ENCODE data around the gene B4GALT5. TPM values are rescaled to one million over a fixed set of nuclear protein-coding genes. Genes with fewer than 3 reads are reported as not detected.
"Not testable (repeated sequence)": the region's sequence is repeated elsewhere in the genome, so short reads cannot be mapped to it uniquely, and the experiment has no call there.

The B4GALT5 gene
- total and polyA plus RNA-seq, 7 donors, result 17.1 to 46.0 (median 21.4) TPM

DNA sequence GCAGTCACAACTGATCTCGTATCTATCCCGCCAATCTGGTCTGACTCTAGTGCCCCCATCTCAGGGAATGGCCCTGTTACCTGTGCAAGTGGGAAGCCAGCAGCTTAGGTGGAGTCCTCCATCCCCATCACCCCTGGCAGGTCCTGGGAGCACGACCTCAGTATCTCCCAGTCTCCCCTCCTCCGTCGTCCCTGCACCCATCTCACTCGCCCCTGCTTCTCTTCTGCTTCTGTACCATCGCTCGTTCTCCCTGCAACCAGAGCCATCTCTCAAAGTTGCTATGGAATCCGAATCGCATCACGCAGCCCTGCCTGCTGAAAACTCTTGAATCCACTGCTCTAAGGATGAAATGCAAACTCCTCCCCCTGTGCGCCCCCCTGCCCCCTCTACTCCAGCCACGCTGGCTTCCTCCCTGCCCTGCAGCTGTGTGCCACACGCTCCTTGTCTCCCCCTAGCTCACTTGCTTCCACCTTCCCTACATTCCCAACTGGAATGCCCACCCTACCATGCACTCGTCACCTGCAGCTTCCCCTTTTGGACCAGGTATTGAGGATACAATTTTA lies 81.7 kb downstream of the B4GALT5 start:
- no peaks in the 10 kb centered on the region for H3K27me3 ChIP-seq
- 90 to 93% methylated on average over 15 of the region's 15 CpGs for WGBS, 2 donors
- H3K9me3 ChIP-seq, result no peaks in the 10 kb centered on the region
- H3K4me3 ChIP-seq, result no peak overlapping the region
- TF ChIP-seq POLR2AphosphoS5 (IDR thresholded peaks at IDR 0.05), result no peak
- TF ChIP-seq EP300 (IDR thresholded peaks at IDR 0.05), result no peak
- TF ChIP-seq POLR2A (IDR thresholded peaks at IDR 0.05), result no peak
- no peak for TF ChIP-seq CTCF (IDR thresholded peaks at IDR 0.05)
- peak overlapping the region in 2 of 4 donors; percentile 45 to 60 for H3K27ac ChIP-seq
- DNase-seq, result no peak
- intact Hi-C loops (cut with DNase I), result loop anchor here (10.0 kb wide), 1 partner anchor 283 kb away; the partner anchor contains the start of gene SPATA2
- H3K4me1 ChIP-seq, result peaks cover 0 to 53% (median 41%) of the 10 kb centered on the region in 4 donors
- H3K36me3 ChIP-seq, result peaks cover 0 to 10% (median 4%) of the 10 kb centered on the region in 4 donors

GRCh38 chr20:49631061-49631716 lies 82.5 kb downstream of the B4GALT5 start:
- intact Hi-C loops (cut with DNase I), result loop anchor here (10.0 kb wide), 1 partner anchor 284 kb away; the partner anchor contains the start of gene SPATA2
- no peaks in the 10 kb centered on the region for H3K9me3 ChIP-seq
- 59 to 64% methylated on average over 9 of the region's 9 CpGs for WGBS, 2 donors
- H3K27ac ChIP-seq, result peak overlapping the region in 3 of 4 donors; percentile 42 to 60 (median 45)
- peaks cover 0 to 6% (median 3%) of the 10 kb centered on the region in 4 donors for H3K36me3 ChIP-seq
- peak in 1 of 4 donors; percentile 24 for TF ChIP-seq POLR2AphosphoS5 (IDR thresholded peaks at IDR 0.05)
- no peak for TF ChIP-seq EP300 (IDR thresholded peaks at IDR 0.05)
- DNase-seq, result no peak
- H3K27me3 ChIP-seq, result no peaks in the 10 kb centered on the region
- no peak overlapping the region for H3K4me3 ChIP-seq
- peaks cover 0 to 45% (median 36%) of the 10 kb centered on the region in 4 donors for H3K4me1 ChIP-seq

DNA sequence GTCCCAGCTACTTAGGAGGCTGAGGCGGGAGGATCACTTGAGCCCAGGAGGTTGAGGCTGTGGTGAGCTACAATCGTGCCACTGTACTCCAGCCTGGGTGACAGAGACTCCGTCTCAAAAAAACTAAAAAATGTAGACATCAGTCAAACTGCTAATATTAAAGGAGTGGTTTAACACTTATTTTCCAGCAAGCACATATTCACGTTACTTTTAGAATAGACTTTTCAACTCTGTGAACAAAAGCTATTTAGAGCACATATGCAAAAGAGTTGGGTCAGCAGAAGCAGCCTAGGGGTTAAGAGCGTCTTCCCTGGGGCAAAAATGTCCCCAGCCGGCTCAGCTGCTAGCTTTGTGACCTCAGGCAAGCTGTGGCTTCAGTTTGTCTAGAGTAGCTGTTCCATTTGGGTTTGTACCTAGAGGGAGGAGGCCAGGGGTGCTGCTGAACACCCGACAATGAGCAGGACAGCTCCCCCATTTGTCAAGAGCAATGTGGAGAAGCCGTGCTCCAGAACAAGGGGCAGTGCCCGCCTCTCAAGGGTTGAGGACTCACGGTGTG lies 83.2 kb downstream of the B4GALT5 start:
- H3K27ac ChIP-seq, result peak overlapping the region in 3 of 4 donors; percentile 42 to 60 (median 45)
- no peak for DNase-seq
- H3K27me3 ChIP-seq, result no peaks in the 10 kb centered on the region
- intact Hi-C loops (cut with DNase I), result loop anchor here (10.0 kb wide), 1 partner anchor 284 kb away; the partner anchor contains the start of gene SPATA2
- no peak overlapping the region for H3K4me3 ChIP-seq
- TF ChIP-seq EP300 (IDR thresholded peaks at IDR 0.05), result no peak
- TF ChIP-seq POLR2A (IDR thresholded peaks at IDR 0.05), result no peak
- no peak for TF ChIP-seq POLR2AphosphoS5 (IDR thresholded peaks at IDR 0.05)
- TF ChIP-seq CTCF (IDR thresholded peaks at IDR 0.05), result no peak
- H3K9me3 ChIP-seq, result no peaks in the 10 kb centered on the region
- H3K4me1 ChIP-seq, result peaks cover 0 to 38% (median 28%) of the 10 kb centered on the region in 4 donors
- WGBS, 2 donors, result 70 to 77% methylated on average over 10 of the region's 10 CpGs
- H3K36me3 ChIP-seq, result no peaks in the 10 kb centered on the region

DNA sequence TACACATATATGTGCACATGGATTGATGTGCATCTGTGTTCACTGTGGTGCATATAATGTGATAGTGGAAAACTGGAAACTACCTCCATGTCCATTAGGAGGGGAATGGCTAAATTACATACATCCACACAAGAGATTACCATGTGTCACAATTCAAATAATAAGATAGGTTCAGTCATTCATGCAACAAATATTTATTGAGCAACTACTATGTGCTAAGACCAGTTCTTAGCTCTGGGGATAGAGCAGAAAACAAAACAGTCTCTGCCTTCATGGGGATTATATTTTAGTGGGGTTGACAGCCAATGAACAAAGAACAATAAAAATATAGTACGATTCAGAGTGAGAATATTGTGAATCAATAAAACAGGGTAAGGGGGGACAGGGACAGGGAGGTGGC lies 84.1 kb downstream of the B4GALT5 start:
- TF ChIP-seq CTCF (IDR thresholded peaks at IDR 0.05), result no peak
- Histone ChIP-seq H3K27ac (no peak overlapping the region), H3K36me3 (no peaks in the 10 kb centered on the region), H3K27me3 (no peaks in the 10 kb centered on the region), H3K4me1 (peaks cover 0 to 30% (median 20%) of the 10 kb centered on the region in 4 donors), H3K9me3 (no peaks in the 10 kb centered on the region), H3K4me3 (no peak overlapping the region)
- WGBS, 2 donors, result 95 to 97% methylated on average over 1 of the region's 1 CpG
- intact Hi-C loops (cut with DNase I), result loop anchor here (10.0 kb wide), 1 partner anchor 285 kb away; the partner anchor contains the start of gene SPATA2
- DNase-seq, result no peak

- H3K9me3 ChIP-seq; H3K36me3 ChIP-seq; intact Hi-C loops (cut with DNase I); DNase-seq; H3K27ac ChIP-seq; H3K4me3 ChIP-seq; H3K27me3 ChIP-seq: not testable (repeated sequence)
- peaks cover 0 to 16% (median 14%) of the 10 kb centered on the region in 4 donors for H3K4me1 ChIP-seq
- WGBS, 2 donors, result 88 to 91% methylated on average over 3 of the region's 3 CpGs
Observed at GRCh38 chr20:49628280-49628679, 85.4 kb downstream of the B4GALT5 start.
